Measurements from ENCODE around the gene FIS1. TPM values are rescaled to one million over a fixed set of nuclear protein-coding genes. Genes with fewer than 3 reads are reported as not detected.

The FIS1 gene
- total and polyA plus RNA-seq, 10 of the 15 experiments (the other 5 are each of a cell fraction or from before 2014, with no cell fraction given), result 83.4 to 149 (median 108) TPM

- 18% methylated on average over 9 of the region's 9 CpGs for WGBS (ENCODE audit: insufficient coverage, insufficient replicate concordance, low lambda C conversion rate, missing lambda C conversion rate)
- ATAC-seq (no peak), DNase-seq (ENCODE audit: low read depth, low spot score) (no peak), FAIRE-seq (no peak)
- intact Hi-C loops (cut with micrococcal nuclease; ENCODE audit: unreplicated experiment) (no loop called here), in situ Hi-C loops (cut with MboI) (no loop called here)
- no peaks in the 10 kb centered on the region for H3K4me1 ChIP-seq (ENCODE audit: control insufficient read depth, insufficient read depth, low read length)
- CTCF ChIA-PET, result no interaction called here
- no peaks in the 10 kb centered on the region for H3K9me3 ChIP-seq (replicated peaks; ENCODE audit: control insufficient read depth, insufficient read depth, low read length)
- no peaks in the 10 kb centered on the region for H4K20me1 ChIP-seq (ENCODE audit: control insufficient read depth, insufficient read depth)
- no peak overlapping the region for H3K4me2 ChIP-seq (ENCODE audit: control insufficient read depth, insufficient read depth)
- POLR2A ChIA-PET, result no interaction called here
- TF ChIP-seq IKZF2 (IDR thresholded peaks at IDR 0.05) (no peak), WRNIP1 (IDR thresholded peaks at IDR 0.05; ENCODE audit: borderline replicate concordance, low read depth, low read length) (no peak), SMAD1 (IDR thresholded peaks at IDR 0.05; ENCODE audit: low read depth, partially characterized antibody) (no peak), USF1 (IDR thresholded peaks at IDR 0.05; ENCODE audit: borderline replicate concordance, extremely low read length, insufficient read depth, low read depth, low read length) (peak; percentile 0)
- TF ChIP-seq, protein P1, sequence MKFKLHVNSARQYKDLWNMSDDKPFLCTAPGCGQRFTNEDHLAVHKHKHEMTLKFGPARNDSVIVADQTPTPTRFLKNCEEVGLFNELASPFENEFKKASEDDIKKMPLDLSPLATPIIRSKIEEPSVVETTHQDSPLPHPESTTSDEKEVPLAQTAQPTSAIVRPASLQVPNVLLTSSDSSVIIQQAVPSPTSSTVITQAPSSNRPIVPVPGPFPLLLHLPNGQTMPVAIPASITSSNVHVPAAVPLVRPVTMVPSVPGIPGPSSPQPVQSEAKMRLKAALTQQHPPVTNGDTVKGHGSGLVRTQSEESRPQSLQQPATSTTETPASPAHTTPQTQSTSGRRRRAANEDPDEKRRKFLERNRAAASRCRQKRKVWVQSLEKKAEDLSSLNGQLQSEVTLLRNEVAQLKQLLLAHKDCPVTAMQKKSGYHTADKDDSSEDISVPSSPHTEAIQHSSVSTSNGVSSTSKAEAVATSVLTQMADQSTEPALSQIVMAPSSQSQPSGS (IDR thresholded peaks at IDR 0.05; ENCODE audit: low read length), result no peak
- TF ChIP-seq, protein P2, sequence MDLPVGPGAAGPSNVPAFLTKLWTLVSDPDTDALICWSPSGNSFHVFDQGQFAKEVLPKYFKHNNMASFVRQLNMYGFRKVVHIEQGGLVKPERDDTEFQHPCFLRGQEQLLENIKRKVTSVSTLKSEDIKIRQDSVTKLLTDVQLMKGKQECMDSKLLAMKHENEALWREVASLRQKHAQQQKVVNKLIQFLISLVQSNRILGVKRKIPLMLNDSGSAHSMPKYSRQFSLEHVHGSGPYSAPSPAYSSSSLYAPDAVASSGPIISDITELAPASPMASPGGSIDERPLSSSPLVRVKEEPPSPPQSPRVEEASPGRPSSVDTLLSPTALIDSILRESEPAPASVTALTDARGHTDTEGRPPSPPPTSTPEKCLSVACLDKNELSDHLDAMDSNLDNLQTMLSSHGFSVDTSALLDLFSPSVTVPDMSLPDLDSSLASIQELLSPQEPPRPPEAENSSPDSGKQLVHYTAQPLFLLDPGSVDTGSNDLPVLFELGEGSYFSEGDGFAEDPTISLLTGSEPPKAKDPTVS (IDR thresholded peaks at IDR 0.05; ENCODE audit: low read depth, low read length), result no peak
- no TSS peak for BruUV-seq (replicated peaks)
- no peak overlapping the region for H2AFZ ChIP-seq (ENCODE audit: control insufficient read depth, low read depth, low read length)
- H3K27me3 ChIP-seq (replicated peaks in 1 of 2; ENCODE audit: control insufficient read depth in 2 of 2, insufficient read depth in 2 of 2, low read length in 1 of 2), result peaks cover 0 to 3% of the 10 kb centered on the region in 2 experiments; a peak in 2 of 4 replicates
- RAD21 ChIA-PET (ENCODE audit: unreplicated experiment), result no interaction called here
- SMC1A ChIA-PET (ENCODE audit: uncharacterized antibody, unreplicated experiment), result no interaction called here
- no peak overlapping the region for H3K4me3 ChIP-seq
- no peaks in the 10 kb centered on the region for H3K79me2 ChIP-seq (ENCODE audit: control insufficient read depth, insufficient read depth, low read length)
- no peaks in the 10 kb centered on the region for H3K36me3 ChIP-seq (ENCODE audit: control insufficient read depth in 2 of 2, insufficient read depth in 2 of 2, low read length in 1 of 2)
- H3K9ac ChIP-seq (ENCODE audit: control insufficient read depth, insufficient read depth, low read length), result no peak overlapping the region
- no peak overlapping the region for H3K27ac ChIP-seq (ENCODE audit: control insufficient read depth, insufficient read depth)
These were observed 32.3 kb upstream of the FIS1 start for GRCh38 chr7:101277155-101277554.
